Heart left ventricle (tissue), 16 donors: Measurements from ENCODE around the gene PLAC8. TPM values are rescaled to one million over a fixed set of nuclear protein-coding genes. Genes with fewer than 3 reads are reported as not detected.

Source experiments
- ATAC-seq, 4 donors: fragments of 200-7000 bp; cut with Tn5 transposase; one replicate each; pipeline ENCODE4 v1.9.1; 2020 to 2022; ENCODE audit warnings: moderate library complexity in 4 of 4, mild to moderate bottlenecking in 3 of 4, moderate number of reproducible peaks in 1 of 4
- DNase-seq, 5 donors: peaks; one replicate each; pipeline ENCODE4 v3.0.0-alpha.2; 2020
- H3K27ac ChIP-seq, 12 donors: fragments of 200-600 bp; sonication (generic) in 4 of 12; one replicate each; pipeline versions ENCODE4 v1.5.0 to v1.8.0; 2016 to 2022; ENCODE audit warnings: mild to moderate bottlenecking in 2 of 12
- H3K27me3 ChIP-seq, 9 donors: fragments of 200-600 bp; sonication (generic) in 2 of 9; one replicate each; pipeline versions ENCODE4 v1.5.1 to v1.8.0; 2016 to 2022; ENCODE audit warnings: mild to moderate bottlenecking in 3 of 9
- H3K36me3 ChIP-seq, 9 donors: fragments of 200-600 bp; sonication (generic) in 2 of 9; one replicate each; pipeline versions ENCODE4 v1.5.0 to v1.8.0; 2018 to 2022; ENCODE audit warnings: mild to moderate bottlenecking in 2 of 9
- H3K4me1 ChIP-seq, 12 donors: fragments of 200-600 bp; sonication (generic) in 4 of 12; one replicate each; pipeline versions ENCODE4 v1.5.0 to v1.8.0; 2016 to 2022; ENCODE audit warnings: mild to moderate bottlenecking in 3 of 12
- H3K4me3 ChIP-seq, 12 donors: fragments of 200-600 bp; sonication (generic) in 4 of 12; one replicate each; pipeline versions ENCODE4 v1.5.0 to v1.8.0; 2017 to 2022; ENCODE audit warnings: mild to moderate bottlenecking in 9 of 12, moderate library complexity in 4 of 12
- H3K9me3 ChIP-seq, 12 donors: fragments of 200-600 bp; sonication (generic) in 4 of 12; one replicate each; pipeline versions ENCODE4 v1.5.0 to v1.8.0; 2016 to 2022; ENCODE audit warnings: mild to moderate bottlenecking in 1 of 12
- POLR2A ChIP-seq, 2 donors: fragments of 450-650 bp; IDR thresholded peaks; one replicate each; pipeline ENCODE4 v1.6.1; 2017; ENCODE audit warnings: antibody characterized with exemption in 2 of 2, mild to moderate bottlenecking in 2 of 2, moderate library complexity in 2 of 2
- WGBS, 4 donors: extraction: QIAGEN DNeasy Blood & Tissue Kit in 2 of 4; methylation state at CpG; one replicate each; pipeline versions ENCODE4 v1.1.5 to v1.1.7; 2013 to 2018; 5-methylcytosine and 5-hydroxymethylcytosine counted together
- intact Hi-C, 10 donors: fragments of 100-400 bp; cut with DNase I; formaldehyde crosslinking; loops; one replicate each; pipeline versions ENCODE4 v1.11.1 to v1.14.2; 2022
- polyA plus RNA-seq, 2 donors: library from polyadenylated mRNA; stranded (reverse); fragments of 200-250 nt; gene quantifications; one replicate each; pipeline ENCODE4 v1.2.3, GENCODE V29; 2013
- total RNA-seq, 9 donors: library from RNA; depleted of rRNA in 2 of 9; stranded (reverse); fragments of >200 nt in 2 of 9; fragmentation: NEBNext Ultra II Directional in 3 of 9; extraction: Animal tissue kit (Norgen Biotek cat#: 25700) in 3 of 9; gene quantifications; one replicate each; pipeline versions ENCODE4 v1.1.0 to v1.2.4, GENCODE V29; 2016 to 2023
- TF ChIP-seq, protein P1 (sequence below), 12 donors: fragments of 200-600 bp; sonication (generic) in 4 of 12; IDR thresholded peaks; one replicate each; pipeline versions ENCODE4 v1.5.0 to v1.8.0; 2018 to 2022; ENCODE audit warnings: antibody characterized with exemption in 12 of 12, mild to moderate bottlenecking in 5 of 12
- donor health status: ischemic (EF 13 %, LVEDD 7.1; RV severe dilation, severe dysfunction).
- donor health status: healthy with polysubstance abuse.
- donor health status: DM: no; HTN: yes; CAD: no.
- donor health status: DM: no; HTN: no; CAD: no.
- donor health status: ischemic (EF 25% LVEDD 6.9; RV normal size, moderate dysfunction).
- donor health status: ischemic (EF 25% LVEDD 5.7; RV mildly dilated, moderate dysfunction).
- donor health status: healthy.
- donor health status: DM: yes; HTN: yes; CAD: no.
- donor health status: ischemic (EF 35%, LVEDD 5.7; RV mildly dilated, moderate dysfunction).
- donor health status: nonischemic (EF 11% LVEDD 7.7; RV severe dilation, severe dysfunction).
- donor health status: DM: yes; HTN: yes; CAD: no.
- donor health status: PGD.
- donor health status: ischemic (EF 29% LVEDD 5.4; RV normal size, mild dysfunction).
- donor health status: nonischemic (EF 23%, LVEDD 6.1; RV moderate dilation, normal function).

The PLAC8 gene
- total and polyA plus RNA-seq, 11 donors: 0.31 to 11.3 (median 0.79) TPM; not detected in 2

DNA sequence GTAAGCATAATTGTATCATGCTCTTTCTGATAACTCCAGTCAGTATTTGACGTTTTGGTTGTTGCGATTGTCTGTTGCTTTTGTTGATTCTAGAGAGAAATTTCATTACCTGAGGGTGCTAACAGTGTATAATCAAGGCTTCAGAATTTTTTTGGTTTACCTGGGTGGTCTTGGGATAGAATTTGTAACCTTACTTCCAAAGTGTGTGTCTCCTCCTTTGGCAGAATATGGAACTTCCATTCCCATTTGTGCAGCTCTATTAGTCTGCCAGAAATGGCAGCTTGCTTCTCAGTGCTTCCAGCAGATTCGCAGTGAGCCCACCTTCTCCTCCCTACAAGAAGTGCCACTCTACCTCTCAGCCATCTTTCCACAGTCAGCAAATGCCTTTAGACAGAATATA lies 74.3 kb downstream of the PLAC8 start:
- intact Hi-C loops: no loop called here
- H3K27ac ChIP-seq: no peak overlapping the region
- H3K4me3 ChIP-seq: no peak overlapping the region
- peaks cover 0 to 8% (median 0%) of the 10 kb centered on the region in 9 donors for H3K36me3 ChIP-seq
- H3K27me3 ChIP-seq: no peaks in the 10 kb centered on the region
- ATAC-seq (no peak), DNase-seq (no peak)
- H3K4me1 ChIP-seq: peaks cover 0 to 35% (median 23%) of the 10 kb centered on the region in 12 donors
- WGBS, 4 donors: 77 to 85% (median 81%) methylated on average over 3 of the region's 3 CpGs
- TF ChIP-seq POLR2A (IDR thresholded peaks at IDR 0.05): no peak
- TF ChIP-seq, protein P1, sequence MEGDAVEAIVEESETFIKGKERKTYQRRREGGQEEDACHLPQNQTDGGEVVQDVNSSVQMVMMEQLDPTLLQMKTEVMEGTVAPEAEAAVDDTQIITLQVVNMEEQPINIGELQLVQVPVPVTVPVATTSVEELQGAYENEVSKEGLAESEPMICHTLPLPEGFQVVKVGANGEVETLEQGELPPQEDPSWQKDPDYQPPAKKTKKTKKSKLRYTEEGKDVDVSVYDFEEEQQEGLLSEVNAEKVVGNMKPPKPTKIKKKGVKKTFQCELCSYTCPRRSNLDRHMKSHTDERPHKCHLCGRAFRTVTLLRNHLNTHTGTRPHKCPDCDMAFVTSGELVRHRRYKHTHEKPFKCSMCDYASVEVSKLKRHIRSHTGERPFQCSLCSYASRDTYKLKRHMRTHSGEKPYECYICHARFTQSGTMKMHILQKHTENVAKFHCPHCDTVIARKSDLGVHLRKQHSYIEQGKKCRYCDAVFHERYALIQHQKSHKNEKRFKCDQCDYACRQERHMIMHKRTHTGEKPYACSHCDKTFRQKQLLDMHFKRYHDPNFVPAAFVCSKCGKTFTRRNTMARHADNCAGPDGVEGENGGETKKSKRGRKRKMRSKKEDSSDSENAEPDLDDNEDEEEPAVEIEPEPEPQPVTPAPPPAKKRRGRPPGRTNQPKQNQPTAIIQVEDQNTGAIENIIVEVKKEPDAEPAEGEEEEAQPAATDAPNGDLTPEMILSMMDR (IDR thresholded peaks at IDR 0.05): peak in 1 of 12 donors; percentile 8
- no peaks in the 10 kb centered on the region for H3K9me3 ChIP-seq

Other genes starting within 250 kb of the PLAC8 start
- 100 to 1,000 TPM in 6 of 9 donors, 10 to 100 TPM in 3; 81.0 to 168 (median 101) TPM for gene SEC31A, start 223.6 kb downstream of the PLAC8 start, total RNA-seq
- gene SEC31A, start 223.6 kb downstream of the PLAC8 start, polyA plus RNA-seq: 10 to 100 TPM; 86.6 to 98.7 TPM
- gene THAP9, start 214.0 kb downstream of the PLAC8 start, total RNA-seq: 1 to 10 TPM; 3.1 to 7.7 (median 5.4) TPM
- 1 to 10 TPM; 2.9 to 4.4 TPM for gene THAP9, start 214.0 kb downstream of the PLAC8 start, polyA plus RNA-seq
- 10 to 100 TPM in 2 of 9 donors, 1 to 10 TPM in 7; 6.3 to 11.4 (median 7.2) TPM for gene LIN54, start 103.9 kb downstream of the PLAC8 start, total RNA-seq
- gene LIN54, start 103.9 kb downstream of the PLAC8 start, polyA plus RNA-seq: 1 to 10 TPM; 1.6 to 5.1 TPM
- gene COPS4, start 79.5 kb downstream of the PLAC8 start, total RNA-seq: 10 to 100 TPM; 47.6 to 67.2 (median 54.5) TPM
- gene COPS4, start 79.5 kb downstream of the PLAC8 start, polyA plus RNA-seq: 10 to 100 TPM; 13.0 to 64.5 TPM
- 10 to 100 TPM; 18.0 to 26.3 (median 22.9) TPM for gene COQ2, start 170.1 kb upstream of the PLAC8 start, total RNA-seq
- gene COQ2, start 170.1 kb upstream of the PLAC8 start, polyA plus RNA-seq: 10 to 100 TPM; 10.4 to 16.4 TPM
- gene HPSE, start 220.1 kb upstream of the PLAC8 start, total RNA-seq: 1 to 10 TPM in 2 of 9 donors, under 1 TPM in 7; 0.38 to 6.2 (median 0.75) TPM
- under 1 TPM; 0.15 to 0.37 TPM for gene HPSE, start 220.1 kb upstream of the PLAC8 start, polyA plus RNA-seq